Natural killer cell (primary cell): ENCODE measurements around the gene UBE2I. TPM values are rescaled to one million over a fixed set of nuclear protein-coding genes. Genes with fewer than 3 reads are reported as not detected.

Experiments used
- ATAC-seq, 3 donors: fragments of 150-1000 bp in 2 of 3; fragments of 200-7000 bp in 1 of 3; cut with Tn5 transposase; 1 replicate in 1 of 3; 2 replicates in 2 of 3; pipeline ENCODE4 v1.10.0; 2021; ENCODE audit warnings: mild to moderate bottlenecking in 2 of 3, moderate library complexity in 2 of 3
- DNase-seq, 2 donors: peaks; one replicate each; pipeline versions ENCODE4 v3.0.0 to v3.0.0-alpha.2; 2013 to 2021; ENCODE audit warnings: mixed read lengths in 1 of 2
- H3K27ac ChIP-seq: one replicate; pipeline ENCODE4 v1.5.1; 2013; ENCODE audit warnings: mild to moderate bottlenecking, low read length
- H3K27me3 ChIP-seq: one replicate; pipeline ENCODE4 v1.6.1; 2013; ENCODE audit warnings: low read length; ENCODE audit not compliant: control insufficient read depth, insufficient read depth
- H3K36me3 ChIP-seq: one replicate; pipeline ENCODE4 v1.6.1; 2013; ENCODE audit warnings: low read length; ENCODE audit not compliant: control insufficient read depth, insufficient read depth
- H3K4me1 ChIP-seq: one replicate; pipeline ENCODE4 v1.6.1; 2013; ENCODE audit warnings: low read length; ENCODE audit not compliant: control insufficient read depth, insufficient read depth
- H3K4me3 ChIP-seq: one replicate; pipeline ENCODE4 v1.5.1; 2013; ENCODE audit warnings: low read length
- H3K9me3 ChIP-seq: one replicate; pipeline ENCODE4 v1.6.1; 2013; ENCODE audit warnings: low read length; ENCODE audit not compliant: control insufficient read depth, insufficient read depth
- H3K27ac Mint-ChIP-seq, 2 donors: one replicate each; pipeline ENCODE4 v1.8.0; 2022; ENCODE audit warnings: mild to moderate bottlenecking in 2 of 2, mixed read lengths in 2 of 2, moderate library complexity in 1 of 2
- H3K27me3 Mint-ChIP-seq, 2 donors: one replicate each; pipeline ENCODE4 v1.8.0; 2022; ENCODE audit warnings: low read depth in 2 of 2, mixed read lengths in 2 of 2
- H3K36me3 Mint-ChIP-seq: one replicate; pipeline ENCODE4 v1.8.0; 2022; ENCODE audit warnings: mixed read lengths
- H3K4me1 Mint-ChIP-seq, 2 donors: one replicate each; pipeline ENCODE4 v1.8.0; 2022; ENCODE audit warnings: mixed read lengths in 2 of 2
- H3K4me3 Mint-ChIP-seq: one replicate; pipeline ENCODE4 v1.8.0; 2022; ENCODE audit warnings: mild to moderate bottlenecking, moderate library complexity, mixed read lengths
- H3K9me3 Mint-ChIP-seq, 2 donors: one replicate each; pipeline ENCODE4 v1.8.0; 2022; ENCODE audit warnings: mixed read lengths in 2 of 2
- CTCF ChIP-seq: fragments of 200-600 bp; IDR thresholded peaks from one replicate; pipeline ENCODE4 v1.8.0; 2022; ENCODE audit warnings: antibody characterized with exemption
- WGBS: methylation state at CpG from one replicate; pipeline ENCODE4 v1.1.7; 2013; ENCODE audit warnings: missing lambda C conversion rate; ENCODE audit not compliant: insufficient coverage; 5-methylcytosine and 5-hydroxymethylcytosine counted together
- intact Hi-C: fragments of 100-400 bp; cut with micrococcal nuclease; formaldehyde crosslinking; loops from one replicate; pipeline ENCODE4 v1.14.2; 2022
- total RNA-seq, 4 donors: library from RNA; stranded (reverse); fragments of 120-200 nt in 1 of 4; gene quantifications; one replicate each; pipeline versions ENCODE4 v1.2.3 to v1.2.4, GENCODE V29; 2013 to 2022

Gene UBE2I
- total RNA-seq, 3 donors from 2014 or later (not counting 1 experiment from before 2014, with no cell fraction given) = 367 to 412 (median 383) TPM

GRCh38 chr16:1366712-1367299 is 57.4 kb downstream of the UBE2I start:
- H3K4me3 Mint-ChIP-seq = no peak overlapping the region
- DNase-seq (no peak), ATAC-seq (no peak)
- no peaks in the 10 kb centered on the region for H3K36me3 Mint-ChIP-seq
- H3K27me3 Mint-ChIP-seq = no peaks in the 10 kb centered on the region
- Histone ChIP-seq H3K9me3 (no peaks in the 10 kb centered on the region), H3K36me3 (peaks cover 54% of the 10 kb centered on the region), H3K4me1 (no peaks in the 10 kb centered on the region), H3K27ac (no peak overlapping the region), H3K27me3 (no peaks in the 10 kb centered on the region), H3K4me3 (no peak overlapping the region)
- H3K4me1 Mint-ChIP-seq = no peaks in the 10 kb centered on the region
- 96% methylated on average over 24 of the region's 24 CpGs for WGBS
- intact Hi-C loops = no loop called here
- no peak for TF ChIP-seq CTCF
- no peaks in the 10 kb centered on the region for H3K9me3 Mint-ChIP-seq
- H3K27ac Mint-ChIP-seq = no peak overlapping the region

- WGBS = 94% methylated on average over 23 of the region's 27 CpGs
- ATAC-seq = no peak
- H3K36me3 Mint-ChIP-seq = no peaks in the 10 kb centered on the region
Measured at GRCh38 chr16:1367486-1368174, 58.2 kb downstream of the UBE2I start.

GRCh38 chr16:1371054-1371978 is 61.9 kb downstream of the UBE2I start:
- no peaks in the 10 kb centered on the region for H3K36me3 Mint-ChIP-seq
- intact Hi-C loops = no loop called here
- H3K4me1 Mint-ChIP-seq = peaks cover 0 to 2% of the 10 kb centered on the region in 2 donors
- Histone ChIP-seq H3K27me3 (no peaks in the 10 kb centered on the region), H3K9me3 (no peaks in the 10 kb centered on the region), H3K27ac (no peak overlapping the region), H3K36me3 (peaks cover 28% of the 10 kb centered on the region), H3K4me1 (no peaks in the 10 kb centered on the region), H3K4me3 (no peak overlapping the region)
- no peak for TF ChIP-seq CTCF
- ATAC-seq = no peak
- no peak for DNase-seq
- no peak overlapping the region for H3K27ac Mint-ChIP-seq
- H3K9me3 Mint-ChIP-seq = no peaks in the 10 kb centered on the region
- H3K27me3 Mint-ChIP-seq = no peaks in the 10 kb centered on the region
- H3K4me3 Mint-ChIP-seq = no peak overlapping the region
- 97% methylated on average over 33 of the region's 33 CpGs for WGBS

More at GRCh38 chr16:1367486-1368174, 58.2 kb downstream of the UBE2I start:
- H3K27ac ChIP-seq = no peak overlapping the region
- no peak overlapping the region for H3K4me3 Mint-ChIP-seq
- no peaks in the 10 kb centered on the region for H3K9me3 ChIP-seq
- no peaks in the 10 kb centered on the region for H3K9me3 Mint-ChIP-seq
- H3K27ac Mint-ChIP-seq = no peak overlapping the region
- intact Hi-C loops = no loop called here
- no peak for DNase-seq
- no peak for TF ChIP-seq CTCF
- no peak overlapping the region for H3K4me3 ChIP-seq
- no peaks in the 10 kb centered on the region for H3K27me3 ChIP-seq
- no peaks in the 10 kb centered on the region for H3K4me1 ChIP-seq
- no peaks in the 10 kb centered on the region for H3K4me1 Mint-ChIP-seq
- peaks cover 46% of the 10 kb centered on the region for H3K36me3 ChIP-seq
- no peaks in the 10 kb centered on the region for H3K27me3 Mint-ChIP-seq
